K562 (cell line): ENCODE data around the gene PI4KA. TPM values are rescaled to one million over a fixed set of nuclear protein-coding genes. Genes with fewer than 3 reads are reported as not detected.

ENCODE experiments used
- CBFA2T2 ChIP-seq: fragments of 450-650 bp; conservative IDR thresholded peaks from 2 replicates; pipeline ENCODE4 v1.6.1; 2017; ENCODE audit warnings: mild to moderate bottlenecking
- EGR1 ChIP-seq: fragments of 450-650 bp; conservative IDR thresholded peaks from 2 replicates; pipeline ENCODE4 v1.6.1; 2017; ENCODE audit warnings: mild to moderate bottlenecking
- ELF2 ChIP-seq: fragments of 250-450 bp; sonication (Bioruptor Pico); IDR thresholded peaks from 2 replicates; pipeline ENCODE4 v1.5.0; 2021; ENCODE audit warnings: mild to moderate bottlenecking
- HDGF ChIP-seq: fragments of 450-650 bp; IDR thresholded peaks from 2 replicates; pipeline ENCODE4 v1.6.1; 2016
- HIVEP1 ChIP-seq: fragments of 250-450 bp; sonication (Bioruptor Pico); IDR thresholded peaks from 2 replicates; pipeline ENCODE4 v1.4.0; 2020; ENCODE audit warnings: mild to moderate bottlenecking
- KAT2B ChIP-seq: IDR thresholded peaks from one replicate; pipeline ENCODE4 v1.6.1; 2012; ENCODE audit warnings: low read depth, mild to moderate bottlenecking, control low read depth, inconsistent platforms, low read length, moderate library complexity
- MIER1 ChIP-seq: fragments of 450-650 bp; IDR thresholded peaks from 2 replicates; pipeline ENCODE4 v1.6.1; 2016; ENCODE audit warnings: antibody characterized with exemption, mild to moderate bottlenecking, low read depth
- MXI1 ChIP-seq: IDR thresholded peaks from 2 replicates; pipeline ENCODE4 v1.6.1; 2011; ENCODE audit warnings: low read depth, mild to moderate bottlenecking, improper control_type of control experiment, low read length
- NCOA1 ChIP-seq: fragments of 450-650 bp; IDR thresholded peaks from 2 replicates; pipeline ENCODE4 v1.6.1; 2016; ENCODE audit warnings: low read depth
- NR1H2 ChIP-seq: sonication (generic); formaldehyde crosslinking; IDR thresholded peaks from 2 replicates; pipeline ENCODE4 v1.4.0; 2020; ENCODE audit warnings: mild to moderate bottlenecking, missing genetic modification reagents
- POLR2H ChIP-seq: IDR thresholded peaks from 2 replicates; pipeline ENCODE4 v1.6.1; 2016; ENCODE audit warnings: missing genetic modification characterization, low read depth, mild to moderate bottlenecking, control low read depth, missing compliant biosample characterization, moderate library complexity
- SNIP1 ChIP-seq: fragments of 450-650 bp; IDR thresholded peaks from 2 replicates; pipeline ENCODE4 v1.7.1; 2017; ENCODE audit warnings: low read depth, mild to moderate bottlenecking
- STAG1 ChIP-seq: sonication (generic); formaldehyde crosslinking; IDR thresholded peaks from 2 replicates; pipeline ENCODE4 v1.5.0; 2020; ENCODE audit warnings: missing genetic modification reagents, borderline replicate concordance
- THRA ChIP-seq: fragments of 450-650 bp; IDR thresholded peaks from 2 replicates; pipeline ENCODE4 v1.6.1; 2017; ENCODE audit warnings: mild to moderate bottlenecking, moderate library complexity
- U2AF1 ChIP-seq: fragments of 200-400 bp; formaldehyde crosslinking; optimal IDR thresholded peaks from 2 replicates; pipeline ENCODE3; 2017; ENCODE audit warnings: mild to moderate bottlenecking, low read depth, low read length, moderate library complexity
- USF1 ChIP-seq: sonication (generic); formaldehyde crosslinking; IDR thresholded peaks from 2 replicates; pipeline ENCODE4 v1.9.0; 2022; ENCODE audit warnings: mild to moderate bottlenecking, missing genetic modification reagents
- USF2 ChIP-seq: sonication (generic); formaldehyde crosslinking; IDR thresholded peaks from 2 replicates; pipeline ENCODE4 v1.5.0; 2020; ENCODE audit warnings: missing genetic modification reagents
- XRCC5 ChIP-seq: fragments of 200-400 bp; formaldehyde crosslinking; IDR thresholded peaks from 2 replicates; pipeline ENCODE4 v1.6.1; 2017; ENCODE audit warnings: low read depth, mild to moderate bottlenecking, low read length
- YBX1 ChIP-seq: fragments of 450-650 bp; IDR thresholded peaks from 2 replicates; pipeline ENCODE4 v1.7.1; 2016; ENCODE audit warnings: mild to moderate bottlenecking
- polyA plus RNA-seq, 8 experiments: library from polyadenylated mRNA; depleted of rRNA in 4 of 8; stranded (reverse) in 5 of 8; unstranded in 3 of 8; fragments of >200 nt; fragmentation: Nextera tagmentation in 2 of 8; fragmentation: Illumina TruSeq in 1 of 8; extraction: Ambion mirVana in 2 of 8; extraction: Trizol in 1 of 8; gene quantifications; 2 replicates each; pipeline versions ENCODE4 v1.2.1 to v1.2.3, GENCODE V29; 2011 to 2014; ENCODE audit warnings: inconsistent platforms in 1 of 8, missing spikeins in 1 of 8
- total RNA-seq, 7 experiments: library from RNA; depleted of rRNA in 6 of 7; stranded (reverse); fragments of >200 nt in 6 of 7; fragmentation: Illumina TruSeq in 2 of 7; extraction: Trizol in 2 of 7; gene quantifications; 2 replicates each; pipeline versions ENCODE4 v1.2.1 to v1.2.3, GENCODE V29; 2011 to 2021; ENCODE audit warnings: low replicate concordance in 1 of 7
- TF ChIP-seq, protein P1 (sequence below), 2 experiments: fragments of 450-650 bp in 1 of 2; sonication (generic) in 1 of 2; formaldehyde crosslinking; conservative IDR thresholded peaks; 2 replicates each; pipeline versions ENCODE4 v1.4.0 to v1.8.1; 2020 to 2022; ENCODE audit warnings: mild to moderate bottlenecking in 1 of 2, missing genetic modification reagents in 1 of 2
- TF ChIP-seq, protein P2 (sequence below): sonication (generic); formaldehyde crosslinking; IDR thresholded peaks from 2 replicates; pipeline ENCODE4 v1.8.1; 2023; ENCODE audit warnings: mild to moderate bottlenecking, missing genetic modification reagents

The PI4KA gene
- total and polyA plus RNA-seq, 9 of the 15 experiments (the other 6 are each of a cell fraction or from before 2014, with no cell fraction given) = 7.3 to 187 (median 84.7) TPM

- TF ChIP-seq, protein P1, sequence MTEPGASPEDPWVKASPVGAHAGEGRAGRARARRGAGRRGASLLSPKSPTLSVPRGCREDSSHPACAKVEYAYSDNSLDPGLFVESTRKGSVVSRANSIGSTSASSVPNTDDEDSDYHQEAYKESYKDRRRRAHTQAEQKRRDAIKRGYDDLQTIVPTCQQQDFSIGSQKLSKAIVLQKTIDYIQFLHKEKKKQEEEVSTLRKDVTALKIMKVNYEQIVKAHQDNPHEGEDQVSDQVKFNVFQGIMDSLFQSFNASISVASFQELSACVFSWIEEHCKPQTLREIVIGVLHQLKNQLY (CRISPR knock-in tag; conservative IDR thresholded peaks at IDR 0.05) = peak in 1 of 2 experiments; percentile 93; a peak in 1 of 4 replicates
- TF ChIP-seq USF1 (CRISPR knock-in tag) = no peak
- TF ChIP-seq STAG1 = peak; percentile 96; the same call in 1 of the 2 replicates
- peak; percentile 97; the same call in 1 of the 2 replicates for TF ChIP-seq NR1H2 (CRISPR knock-in tag)
- TF ChIP-seq HDGF = peak; percentile 100
- 0 out of 2 replicates have a peak, but pooled peaks have one; percentile 53 for TF ChIP-seq MXI1
- peak; percentile 62 for TF ChIP-seq HIVEP1 (CRISPR knock-in tag)
- TF ChIP-seq POLR2H (tag) = no peak
- no peak; the same call in 1 of the 2 replicates for TF ChIP-seq MIER1
- TF ChIP-seq KAT2B = no peak
- no peak for TF ChIP-seq USF2 (CRISPR knock-in tag)
- no peak for TF ChIP-seq EGR1
- TF ChIP-seq SNIP1 = no peak
- TF ChIP-seq XRCC5 = peak; percentile 100
- TF ChIP-seq THRA = no peak
- no peak for TF ChIP-seq U2AF1
- no peak for TF ChIP-seq CBFA2T2
- TF ChIP-seq ELF2 (CRISPR knock-in tag) = peak; percentile 81; the same call in 1 of the 2 replicates
- no peak for TF ChIP-seq YBX1
- TF ChIP-seq, protein P2, sequence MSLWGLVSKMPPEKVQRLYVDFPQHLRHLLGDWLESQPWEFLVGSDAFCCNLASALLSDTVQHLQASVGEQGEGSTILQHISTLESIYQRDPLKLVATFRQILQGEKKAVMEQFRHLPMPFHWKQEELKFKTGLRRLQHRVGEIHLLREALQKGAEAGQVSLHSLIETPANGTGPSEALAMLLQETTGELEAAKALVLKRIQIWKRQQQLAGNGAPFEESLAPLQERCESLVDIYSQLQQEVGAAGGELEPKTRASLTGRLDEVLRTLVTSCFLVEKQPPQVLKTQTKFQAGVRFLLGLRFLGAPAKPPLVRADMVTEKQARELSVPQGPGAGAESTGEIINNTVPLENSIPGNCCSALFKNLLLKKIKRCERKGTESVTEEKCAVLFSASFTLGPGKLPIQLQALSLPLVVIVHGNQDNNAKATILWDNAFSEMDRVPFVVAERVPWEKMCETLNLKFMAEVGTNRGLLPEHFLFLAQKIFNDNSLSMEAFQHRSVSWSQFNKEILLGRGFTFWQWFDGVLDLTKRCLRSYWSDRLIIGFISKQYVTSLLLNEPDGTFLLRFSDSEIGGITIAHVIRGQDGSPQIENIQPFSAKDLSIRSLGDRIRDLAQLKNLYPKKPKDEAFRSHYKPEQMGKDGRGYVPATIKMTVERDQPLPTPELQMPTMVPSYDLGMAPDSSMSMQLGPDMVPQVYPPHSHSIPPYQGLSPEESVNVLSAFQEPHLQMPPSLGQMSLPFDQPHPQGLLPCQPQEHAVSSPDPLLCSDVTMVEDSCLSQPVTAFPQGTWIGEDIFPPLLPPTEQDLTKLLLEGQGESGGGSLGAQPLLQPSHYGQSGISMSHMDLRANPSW (CRISPR knock-in tag) = no peak; the same call in 1 of the 2 replicates
- peak; percentile 81; the same call in 1 of the 2 replicates for TF ChIP-seq NCOA1
Observed at GRCh38 chr22:20885557-20886323, 27.1 kb upstream of the PI4KA start (continued).
